Measurements from ENCODE around the gene USP35.

DNA sequence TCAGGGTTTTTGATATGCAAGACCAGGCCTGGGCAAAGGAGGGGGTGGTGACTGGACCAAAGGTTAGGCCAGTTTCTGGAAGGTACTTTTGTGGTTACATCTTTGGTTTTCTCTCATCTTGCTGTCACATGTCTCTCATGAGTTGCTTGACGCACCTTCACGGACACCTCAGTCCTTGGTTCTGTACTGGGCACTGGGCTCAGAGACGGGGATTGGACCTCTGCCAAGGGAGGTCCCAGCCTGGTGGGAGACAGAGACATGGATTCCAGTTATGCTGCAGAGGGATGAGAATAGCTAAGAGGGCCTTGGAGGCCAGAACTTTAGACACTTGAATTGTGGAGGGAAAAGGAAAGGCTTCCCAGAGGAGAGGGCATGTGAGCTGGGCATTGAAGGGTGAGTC is 1.7 kb downstream of the USP35 start:
- TF ChIP-seq, protein P1, sequence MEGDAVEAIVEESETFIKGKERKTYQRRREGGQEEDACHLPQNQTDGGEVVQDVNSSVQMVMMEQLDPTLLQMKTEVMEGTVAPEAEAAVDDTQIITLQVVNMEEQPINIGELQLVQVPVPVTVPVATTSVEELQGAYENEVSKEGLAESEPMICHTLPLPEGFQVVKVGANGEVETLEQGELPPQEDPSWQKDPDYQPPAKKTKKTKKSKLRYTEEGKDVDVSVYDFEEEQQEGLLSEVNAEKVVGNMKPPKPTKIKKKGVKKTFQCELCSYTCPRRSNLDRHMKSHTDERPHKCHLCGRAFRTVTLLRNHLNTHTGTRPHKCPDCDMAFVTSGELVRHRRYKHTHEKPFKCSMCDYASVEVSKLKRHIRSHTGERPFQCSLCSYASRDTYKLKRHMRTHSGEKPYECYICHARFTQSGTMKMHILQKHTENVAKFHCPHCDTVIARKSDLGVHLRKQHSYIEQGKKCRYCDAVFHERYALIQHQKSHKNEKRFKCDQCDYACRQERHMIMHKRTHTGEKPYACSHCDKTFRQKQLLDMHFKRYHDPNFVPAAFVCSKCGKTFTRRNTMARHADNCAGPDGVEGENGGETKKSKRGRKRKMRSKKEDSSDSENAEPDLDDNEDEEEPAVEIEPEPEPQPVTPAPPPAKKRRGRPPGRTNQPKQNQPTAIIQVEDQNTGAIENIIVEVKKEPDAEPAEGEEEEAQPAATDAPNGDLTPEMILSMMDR (IDR thresholded peaks at IDR 0.05 in 4 of 5, conservative IDR thresholded peaks at IDR 0.05 in 1 of 5): no peak
- no peak for TF ChIP-seq POLR2A (IDR thresholded peaks at IDR 0.05)
